Measurements from ENCODE around the gene FRMPD1. TPM values are rescaled to one million over a fixed set of nuclear protein-coding genes. Genes with fewer than 3 reads are reported as not detected.

The FRMPD1 gene
- total and polyA plus RNA-seq, 10 of the 15 experiments (the other 5 are each of a cell fraction or from before 2014, with no cell fraction given): 0.01 to 0.08 (median 0.05) TPM; not detected in 6

- Histone ChIP-seq H3K36me3 (ENCODE audit: control insufficient read depth in 2 of 2, insufficient read depth in 2 of 2, low read length in 1 of 2) (no peaks in the 10 kb centered on the region), H2AFZ (ENCODE audit: control insufficient read depth, low read depth, low read length) (no peak overlapping the region), H3K4me3 (no peak overlapping the region), H3K27ac (ENCODE audit: control insufficient read depth, insufficient read depth) (no peak overlapping the region), H3K9ac (ENCODE audit: control insufficient read depth, insufficient read depth, low read length) (no peak overlapping the region), H3K4me2 (ENCODE audit: control insufficient read depth, insufficient read depth) (no peak overlapping the region), H4K20me1 (ENCODE audit: control insufficient read depth, insufficient read depth) (no peaks in the 10 kb centered on the region), H3K79me2 (ENCODE audit: control insufficient read depth, insufficient read depth, low read length) (no peaks in the 10 kb centered on the region), H3K27me3 (replicated peaks in 1 of 2; ENCODE audit: control insufficient read depth in 2 of 2, insufficient read depth in 2 of 2, low read length in 1 of 2) (no peaks in the 10 kb centered on the region), H3K9me3 (replicated peaks; ENCODE audit: control insufficient read depth, insufficient read depth, low read length) (no peaks in the 10 kb centered on the region), H3K4me1 (ENCODE audit: control insufficient read depth, insufficient read depth, low read length) (no peaks in the 10 kb centered on the region)
- TF ChIP-seq ZZZ3 (IDR thresholded peaks at IDR 0.05; ENCODE audit: control insufficient read depth, insufficient read length, low read depth) (no peak), TARDBP (IDR thresholded peaks at IDR 0.05; ENCODE audit: borderline replicate concordance) (no peak), BRCA1 (IDR thresholded peaks at IDR 0.05; ENCODE audit: low read depth, low read length) (no peak), RBBP5 (conservative IDR thresholded peaks at IDR 0.05) (no peak), FOXK2 (IDR thresholded peaks at IDR 0.05) (no peak), SIN3A (IDR thresholded peaks at IDR 0.05; ENCODE audit: low read depth, low read length) (no peak), IKZF1 (conservative IDR thresholded peaks at IDR 0.05) (no peak), NR2C2 (IDR thresholded peaks at IDR 0.05; ENCODE audit: borderline replicate concordance, control insufficient read depth, insufficient read length, low read depth) (no peak), ZNF622 (IDR thresholded peaks at IDR 0.05) (no peak)
- TF ChIP-seq, protein P1, sequence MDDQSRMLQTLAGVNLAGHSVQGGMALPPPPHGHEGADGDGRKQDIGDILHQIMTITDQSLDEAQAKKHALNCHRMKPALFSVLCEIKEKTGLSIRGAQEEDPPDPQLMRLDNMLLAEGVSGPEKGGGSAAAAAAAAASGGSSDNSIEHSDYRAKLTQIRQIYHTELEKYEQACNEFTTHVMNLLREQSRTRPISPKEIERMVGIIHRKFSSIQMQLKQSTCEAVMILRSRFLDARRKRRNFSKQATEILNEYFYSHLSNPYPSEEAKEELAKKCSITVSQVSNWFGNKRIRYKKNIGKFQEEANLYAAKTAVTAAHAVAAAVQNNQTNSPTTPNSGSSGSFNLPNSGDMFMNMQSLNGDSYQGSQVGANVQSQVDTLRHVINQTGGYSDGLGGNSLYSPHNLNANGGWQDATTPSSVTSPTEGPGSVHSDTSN (IDR thresholded peaks at IDR 0.05; ENCODE audit: insufficient replicate concordance, low read depth, low read length): no peak
- RAD21 ChIA-PET (ENCODE audit: unreplicated experiment): no interaction called here
- SMC1A ChIA-PET (ENCODE audit: uncharacterized antibody, unreplicated experiment): no interaction called here
- 52% methylated on average over 14 of the region's 16 CpGs for WGBS (ENCODE audit: insufficient coverage, insufficient replicate concordance, low lambda C conversion rate, missing lambda C conversion rate)
- CTCF ChIA-PET: no interaction called here
- ATAC-seq (no peak), FAIRE-seq (no peak), DNase-seq (ENCODE audit: low read depth, low spot score) (no peak)
- no TSS peak for BruUV-seq (replicated peaks)
- in situ Hi-C loops (cut with MboI) (no loop called here), intact Hi-C loops (cut with micrococcal nuclease; ENCODE audit: unreplicated experiment) (no loop called here)
- POLR2A ChIA-PET: no interaction called here
Measured at GRCh38 chr9:37635808-37636207, 14.9 kb upstream of the FRMPD1 start.

Measured in GM12878 (cell line).